ENCODE results near the gene DDX19B.
"Not testable (repeated sequence)": the region's sequence is repeated elsewhere in the genome, so short reads cannot be mapped to it uniquely, and the experiment has no call there.

The DDX19B gene

GRCh38 chr16:70364399-70364798 lies 65.4 kb downstream of the DDX19B start:
- DNase-seq: no peak

GRCh38 chr16:70370145-70370544 lies 71.2 kb downstream of the DDX19B start:
- DNase-seq: not testable (repeated sequence)

GRCh38 chr16:70370924-70371323 lies 71.9 kb downstream of the DDX19B start:
- DNase-seq: no peak

GRCh38 chr16:70372921-70373728 lies 74.1 kb downstream of the DDX19B start:
- no peak for DNase-seq

- no peak for DNase-seq
These were observed 75.2 kb downstream of the DDX19B start for GRCh38 chr16:70374213-70374612.

GRCh38 chr16:70375636-70376611 lies 76.9 kb downstream of the DDX19B start:
- DNase-seq: no peak

GRCh38 chr16:70377782-70378181 lies 78.8 kb downstream of the DDX19B start:
- DNase-seq: no peak

GRCh38 chr16:70378869-70379493 lies 80.0 kb downstream of the DDX19B start:
- DNase-seq: no peak

- DNase-seq: peak; percentile 55
These were observed 81.4 kb downstream of the DDX19B start for GRCh38 chr16:70380248-70380918.

- peak; percentile 95 for DNase-seq
These were observed 82.1 kb downstream of the DDX19B start for GRCh38 chr16:70380919-70381603.

- no peak for DNase-seq
These were observed 82.8 kb downstream of the DDX19B start for GRCh38 chr16:70381604-70382342.

GRCh38 chr16:70383421-70383960 lies 84.5 kb downstream of the DDX19B start:
- DNase-seq: no peak

All from NCI-H2107 (cell line).